Sigmoid colon (tissue), 4 donors: Measurements from ENCODE around the gene CTIF.

Experiments used
- CTCF ChIP-seq, 4 experiments: fragments of 450-650 bp in 3 of 4; fragments of 200-600 bp in 1 of 4; IDR thresholded peaks; one replicate each; pipeline ENCODE4 v1.5.1; 2016 to 2019; ENCODE audit warnings: antibody characterized with exemption in 4 of 4, mild to moderate bottlenecking in 3 of 4, moderate library complexity in 2 of 4
- POLR2A ChIP-seq, 2 donors: fragments of 450-650 bp; IDR thresholded peaks; one replicate each; pipeline ENCODE4 v1.6.1; 2016; ENCODE audit warnings: antibody characterized with exemption in 2 of 2, mild to moderate bottlenecking in 2 of 2, moderate library complexity in 2 of 2
- POLR2AphosphoS5 ChIP-seq, 4 donors: sonication (generic); formaldehyde crosslinking; IDR thresholded peaks; one replicate each; pipeline ENCODE4 v1.6.1; 2017; ENCODE audit warnings: antibody characterized with exemption in 4 of 4

GRCh38 chr18:48575658-48576456 lies 37.0 kb downstream of the CTIF start:
- no peak for TF ChIP-seq CTCF (IDR thresholded peaks at IDR 0.05)
- TF ChIP-seq POLR2A (IDR thresholded peaks at IDR 0.05): no peak
- no peak for TF ChIP-seq POLR2AphosphoS5 (IDR thresholded peaks at IDR 0.05)
